Stimulated activated naive CD4-positive, alpha-beta T cell treated with Interleukin-2 at 50 U/mL for 16 hours (primary cell): ENCODE measurements around the gene NYNRIN.

Source experiments
- DNase-seq: peaks from one replicate; lab custom pipeline; 2025; lab: John Stamatoyannopoulos, UW

NYNRIN gene

GRCh38 chr14:24456980-24457379, 58.2 kb downstream of the NYNRIN start:
- no peak for DNase-seq

DNA sequence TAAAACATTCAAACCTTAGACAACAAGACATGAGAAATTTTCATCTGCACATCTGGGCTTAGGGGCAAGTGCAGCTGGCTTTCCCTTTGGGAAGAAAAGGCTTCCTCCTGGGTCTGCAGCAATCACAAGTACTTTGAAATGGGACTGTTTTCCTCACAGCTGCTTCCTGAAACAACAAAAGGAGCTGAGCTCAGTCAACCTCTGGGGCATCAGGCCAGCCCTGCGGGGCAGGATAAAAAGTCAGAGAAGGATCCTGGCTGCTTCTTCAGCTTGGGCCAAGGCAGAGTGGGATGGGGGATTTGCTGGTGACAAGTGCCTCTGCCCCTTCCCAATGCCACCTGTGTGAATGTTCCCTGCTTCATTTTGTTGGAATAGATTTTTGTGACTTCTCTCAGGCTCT, 59.9 kb downstream of the NYNRIN start:
- no peak for DNase-seq

DNA sequence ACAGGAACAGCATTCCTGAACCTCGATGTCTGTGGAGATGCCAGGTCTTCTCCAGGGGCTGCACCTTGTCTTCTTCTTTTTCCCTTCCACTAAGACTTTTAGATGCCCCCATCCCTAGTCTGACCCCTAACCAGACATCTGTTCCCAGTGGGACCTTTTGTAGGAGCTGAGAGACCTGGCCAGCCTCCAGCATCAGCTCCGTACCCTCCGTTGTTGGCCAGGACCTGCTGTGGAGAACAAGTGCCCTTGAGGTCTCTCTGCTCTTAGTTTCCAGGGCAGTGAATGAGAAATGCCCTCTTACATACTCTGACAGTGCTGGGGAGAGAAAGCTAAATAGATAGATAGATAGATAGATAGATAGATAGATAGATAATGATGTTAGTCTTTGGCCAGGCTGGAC, 60.5 kb downstream of the NYNRIN start:
- no peak for DNase-seq

- no peak for DNase-seq
These were observed 62.5 kb downstream of the NYNRIN start for GRCh38 chr14:24461336-24461735.

GRCh38 chr14:24463017-24463883, 64.4 kb downstream of the NYNRIN start:
- no peak for DNase-seq

- DNase-seq, result no peak
These were observed 65.3 kb downstream of the NYNRIN start for GRCh38 chr14:24463884-24464785.

DNA sequence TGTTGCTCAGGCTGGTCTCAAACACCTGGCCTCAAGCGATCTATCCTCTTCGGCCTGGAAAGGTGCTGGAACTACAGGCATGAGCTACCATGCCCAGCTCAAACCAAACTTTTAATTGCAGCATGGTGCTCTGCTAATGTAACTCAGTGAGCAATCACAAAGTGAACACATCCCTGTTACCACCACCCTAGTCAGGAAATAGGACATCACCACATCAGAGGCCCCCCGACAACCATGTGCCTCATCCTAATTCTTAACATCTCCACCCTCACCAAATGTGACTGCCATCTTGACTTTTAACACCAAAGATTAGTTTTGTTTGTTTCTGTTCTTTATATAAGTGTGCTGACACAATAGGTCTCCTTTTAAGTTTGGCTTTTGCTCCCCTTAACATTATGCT, 66.6 kb downstream of the NYNRIN start:
- no peak for DNase-seq

GRCh38 chr14:24465805-24466204, 67.0 kb downstream of the NYNRIN start:
- DNase-seq, result no peak
